GM18870 (cell line): ENCODE results near the gene PLPP2.
"Not testable (repeated sequence)": the region's sequence is repeated elsewhere in the genome, so short reads cannot be mapped to it uniquely, and the experiment has no call there.

Experiments
- ATAC-seq: cut with Tn5 transposase; IDR thresholded peaks from one replicate; pipeline ENCODE4 v1.9.1; 2021; ENCODE audit warnings: moderate library complexity; ENCODE audit not compliant: unreplicated experiment

The PLPP2 gene

GRCh38 chr19:271856-272255, 19.3 kb downstream of the PLPP2 start:
- no peak for ATAC-seq

- not testable (repeated sequence) for ATAC-seq
Measured at GRCh38 chr19:270766-271318, 20.4 kb downstream of the PLPP2 start.

DNA sequence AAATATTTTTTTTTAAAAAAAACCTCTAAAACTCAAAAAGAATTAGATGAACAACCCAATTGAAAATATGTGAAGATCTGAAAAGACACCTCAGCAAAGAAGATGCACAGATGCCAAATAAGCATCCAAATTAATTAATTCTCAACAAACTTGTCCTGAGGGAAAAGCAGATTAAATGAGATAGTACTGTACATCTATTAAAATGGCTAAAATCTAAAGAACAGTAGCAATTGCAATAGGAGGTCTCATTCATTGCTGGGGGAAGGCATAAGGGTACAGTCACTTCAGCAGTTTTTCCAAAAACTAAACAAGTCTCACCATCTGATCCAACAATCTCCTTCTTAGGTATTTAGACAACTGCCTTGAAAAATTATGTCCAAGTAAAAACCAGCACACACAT, 22.0 kb downstream of the PLPP2 start:
- ATAC-seq: no peak

- ATAC-seq: no peak
Measured at GRCh38 chr19:262125-262524, 29.1 kb downstream of the PLPP2 start.

DNA sequence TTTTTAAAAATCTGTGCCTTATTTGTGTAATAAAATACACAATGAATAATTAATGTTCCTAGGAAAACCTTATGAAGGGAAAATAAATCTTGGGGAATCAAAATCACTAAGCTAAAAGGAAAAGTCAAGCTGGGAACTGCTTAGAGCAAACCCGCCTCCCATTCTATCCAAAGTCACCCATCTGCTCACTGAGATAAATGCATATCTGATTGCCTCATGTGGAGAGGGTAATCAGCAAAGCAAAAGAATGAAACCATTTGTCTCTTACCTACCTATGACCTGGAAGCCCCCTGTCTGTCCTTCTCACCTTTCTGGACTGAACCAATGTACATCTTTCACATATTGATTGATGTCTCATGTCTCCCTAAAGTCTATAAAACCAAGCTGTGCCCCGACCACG, 34.4 kb downstream of the PLPP2 start:
- ATAC-seq: not testable (repeated sequence)

DNA sequence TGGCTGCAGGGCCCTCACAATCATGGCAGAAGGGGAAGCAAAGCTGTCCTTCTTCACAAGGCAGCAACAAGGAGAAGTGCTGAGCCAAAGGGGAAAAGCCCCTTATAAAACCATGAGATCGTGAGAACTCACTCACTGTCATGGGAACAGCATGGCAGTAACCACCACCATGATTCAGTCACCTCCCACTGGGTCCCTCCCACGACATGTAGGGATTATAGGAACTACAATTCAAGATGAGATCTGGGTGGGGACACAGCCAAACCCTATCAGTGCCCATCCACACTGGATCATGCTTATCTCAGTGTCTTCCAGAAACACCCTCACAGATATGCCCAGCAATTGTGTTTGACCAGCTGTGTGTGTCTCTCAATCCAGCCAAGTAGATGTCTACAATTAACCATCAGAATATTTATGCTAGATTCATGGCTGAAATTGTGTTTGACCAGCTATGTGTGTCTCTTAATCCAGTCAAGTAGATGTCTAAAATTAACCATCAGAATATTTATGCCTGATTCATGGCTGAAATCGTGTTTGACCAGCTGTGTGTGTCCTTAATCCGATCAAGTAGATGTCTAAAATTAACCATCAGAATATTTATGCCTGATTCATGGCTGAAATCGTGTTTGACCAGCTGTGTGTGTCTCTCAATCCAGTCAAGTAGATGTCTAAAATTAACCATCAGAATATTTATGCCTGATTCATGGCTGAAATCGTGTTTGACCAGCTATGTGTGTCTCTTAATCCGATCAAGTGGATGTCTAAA, 38.6 kb downstream of the PLPP2 start:
- not testable (repeated sequence) for ATAC-seq

DNA sequence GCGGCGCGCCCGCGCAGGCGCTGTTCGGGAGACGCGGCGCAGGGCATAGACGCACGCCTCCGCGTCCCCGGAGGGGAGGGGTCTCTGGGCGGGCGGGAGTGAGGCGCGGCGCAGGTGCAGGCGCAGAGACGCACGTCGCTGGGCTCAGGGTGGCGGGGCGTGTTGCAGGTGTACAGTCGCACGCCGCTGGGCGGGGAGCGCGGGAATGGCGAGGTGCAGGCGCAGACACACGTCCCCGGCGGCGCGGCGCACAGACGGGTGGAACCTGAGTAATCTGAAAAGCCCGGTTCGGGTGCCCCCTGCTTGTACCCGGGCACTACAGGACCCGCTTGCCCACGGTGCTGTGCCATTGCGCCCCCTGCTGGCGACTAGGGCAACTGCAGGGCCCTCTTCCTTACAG, 44.7 kb downstream of the PLPP2 start:
- no peak for ATAC-seq

DNA sequence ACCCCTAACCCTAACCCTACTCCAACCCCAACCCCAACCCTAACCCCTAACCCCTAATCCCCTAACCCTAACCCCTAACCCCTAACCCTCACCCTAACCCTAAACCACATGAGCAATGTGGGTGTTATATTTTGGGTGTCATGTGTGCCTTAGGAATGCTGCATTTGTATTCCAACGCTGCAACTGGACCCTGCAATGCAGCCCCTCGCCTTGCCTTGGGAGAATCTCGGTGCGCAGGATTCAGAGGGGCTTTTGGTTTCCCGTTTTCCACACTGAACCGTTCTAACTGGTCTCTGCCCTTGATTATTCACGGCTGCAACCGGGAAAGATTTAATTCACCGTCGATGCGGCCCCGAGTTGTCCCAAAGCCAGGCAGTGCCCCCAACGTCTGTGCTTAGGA, 45.3 kb downstream of the PLPP2 start:
- ATAC-seq: not testable (repeated sequence)

GRCh38 chr19:245457-245856, 45.7 kb downstream of the PLPP2 start:
- ATAC-seq: no peak
